ENCODE measurements around the gene ABCC6.
"Not testable (repeated sequence)": the region's sequence is repeated elsewhere in the genome, so short reads cannot be mapped to it uniquely, and the experiment has no call there.

GRCh38 chr16:16240667-16241066 lies 17.4 kb upstream of the ABCC6 start:
- not testable (repeated sequence) for TF ChIP-seq CTCF (IDR thresholded peaks at IDR 0.05 in 4 of 5, conservative IDR thresholded peaks at IDR 0.05 in 1 of 5); POLR2A (IDR thresholded peaks at IDR 0.05)
